Glutamatergic neuron (in vitro differentiated cells): ENCODE results near the gene PAK1. TPM values are rescaled to one million over a fixed set of nuclear protein-coding genes. Genes with fewer than 3 reads are reported as not detected.

ENCODE experiments used
- DNase-seq: peaks from one replicate; pipeline ENCODE4 v3.0.0; 2022
- H3K27ac Mint-ChIP-seq: one replicate; pipeline ENCODE4 v1.8.0; 2020; ENCODE audit warnings: mild to moderate bottlenecking, mixed read lengths, inconsistent platforms; ENCODE audit not compliant: unreplicated experiment
- H3K27me3 Mint-ChIP-seq: one replicate; pipeline ENCODE4 v1.8.0; 2020; ENCODE audit warnings: mild to moderate bottlenecking, moderate library complexity, mixed read lengths, inconsistent platforms; ENCODE audit not compliant: unreplicated experiment
- H3K36me3 Mint-ChIP-seq: one replicate; pipeline ENCODE4 v1.8.0; 2020; ENCODE audit warnings: mild to moderate bottlenecking, mixed read lengths, inconsistent platforms; ENCODE audit not compliant: unreplicated experiment
- H3K4me1 Mint-ChIP-seq: one replicate; pipeline ENCODE4 v1.8.0; 2020; ENCODE audit warnings: mild to moderate bottlenecking, low read depth, mixed read lengths, inconsistent platforms; ENCODE audit not compliant: unreplicated experiment
- H3K4me3 Mint-ChIP-seq: one replicate; pipeline ENCODE4 v1.8.0; 2020; ENCODE audit warnings: mild to moderate bottlenecking, mixed read lengths, inconsistent platforms; ENCODE audit not compliant: unreplicated experiment
- H3K9me3 Mint-ChIP-seq: one replicate; pipeline ENCODE4 v1.8.0; 2020; ENCODE audit warnings: mild to moderate bottlenecking, moderate library complexity, mixed read lengths, inconsistent platforms; ENCODE audit not compliant: unreplicated experiment
- total RNA-seq: library from RNA; stranded (reverse); fragmentation: NEBNext Ultra II Directional; extraction: Animal tissue kit (Norgen Biotek cat#: 25700); gene quantifications from one replicate; pipeline ENCODE4 v1.2.1, GENCODE V29; 2021; ENCODE audit not compliant: unreplicated experiment
- TF ChIP-seq, protein P1 (sequence below): fragments of 200-600 bp; sonication (generic); IDR thresholded peaks from one replicate; pipeline ENCODE4 v1.5.0; 2021; ENCODE audit not compliant: partially characterized antibody, unreplicated experiment

PAK1 gene
- total RNA-seq, 1 donor from 2014 or later = 126 TPM

DNA sequence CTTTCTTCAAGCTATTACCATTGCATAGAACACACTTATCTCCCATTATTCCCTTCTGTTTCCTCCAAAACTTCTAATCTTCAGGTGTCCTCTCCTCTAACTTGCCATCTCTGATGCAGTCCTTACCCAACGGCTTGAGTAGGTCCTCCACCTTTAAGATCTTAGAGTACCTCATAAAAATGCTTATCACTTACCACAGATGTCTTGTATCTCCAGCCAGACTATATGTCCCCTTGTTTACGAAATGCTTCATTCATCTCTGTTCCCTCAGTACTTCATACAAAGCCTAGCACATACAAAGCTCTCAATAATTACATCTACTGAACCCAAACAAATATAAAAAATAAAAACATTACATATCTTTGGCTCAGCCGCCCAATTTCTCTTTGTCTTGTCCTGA lies 49.2 kb downstream of the PAK1 start:
- Mint-ChIP-seq H3K9me3 (peaks cover 2% of the 10 kb centered on the region), H3K27ac (no peak overlapping the region), H3K36me3 (no peaks in the 10 kb centered on the region), H3K4me1 (peaks cover 17% of the 10 kb centered on the region), H3K27me3 (no peaks in the 10 kb centered on the region), H3K4me3 (no peak overlapping the region)
- TF ChIP-seq, protein P1, sequence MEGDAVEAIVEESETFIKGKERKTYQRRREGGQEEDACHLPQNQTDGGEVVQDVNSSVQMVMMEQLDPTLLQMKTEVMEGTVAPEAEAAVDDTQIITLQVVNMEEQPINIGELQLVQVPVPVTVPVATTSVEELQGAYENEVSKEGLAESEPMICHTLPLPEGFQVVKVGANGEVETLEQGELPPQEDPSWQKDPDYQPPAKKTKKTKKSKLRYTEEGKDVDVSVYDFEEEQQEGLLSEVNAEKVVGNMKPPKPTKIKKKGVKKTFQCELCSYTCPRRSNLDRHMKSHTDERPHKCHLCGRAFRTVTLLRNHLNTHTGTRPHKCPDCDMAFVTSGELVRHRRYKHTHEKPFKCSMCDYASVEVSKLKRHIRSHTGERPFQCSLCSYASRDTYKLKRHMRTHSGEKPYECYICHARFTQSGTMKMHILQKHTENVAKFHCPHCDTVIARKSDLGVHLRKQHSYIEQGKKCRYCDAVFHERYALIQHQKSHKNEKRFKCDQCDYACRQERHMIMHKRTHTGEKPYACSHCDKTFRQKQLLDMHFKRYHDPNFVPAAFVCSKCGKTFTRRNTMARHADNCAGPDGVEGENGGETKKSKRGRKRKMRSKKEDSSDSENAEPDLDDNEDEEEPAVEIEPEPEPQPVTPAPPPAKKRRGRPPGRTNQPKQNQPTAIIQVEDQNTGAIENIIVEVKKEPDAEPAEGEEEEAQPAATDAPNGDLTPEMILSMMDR = no peak
- no peak for DNase-seq

DNA sequence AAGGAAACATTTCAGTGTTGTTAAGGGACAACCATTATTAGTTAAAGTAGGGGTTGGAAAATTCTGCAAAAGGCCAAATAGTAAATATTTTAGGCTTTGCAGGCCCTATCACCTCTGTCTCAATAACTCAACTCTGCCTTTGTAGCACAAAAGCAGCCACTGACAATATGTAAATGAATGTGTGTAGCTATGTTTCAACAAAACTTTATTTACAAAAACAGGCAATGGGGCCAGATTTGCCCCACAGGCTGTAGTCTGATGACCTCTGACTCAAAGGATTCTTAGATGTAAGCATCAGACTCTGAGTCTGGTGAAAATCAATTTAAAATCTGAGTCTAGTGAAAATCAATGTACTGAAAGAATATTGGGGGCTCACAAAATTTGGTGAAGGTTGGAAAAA lies 50.3 kb downstream of the PAK1 start:
- no peaks in the 10 kb centered on the region for H3K36me3 Mint-ChIP-seq
- no peak for DNase-seq
- H3K4me1 Mint-ChIP-seq = peaks cover 19% of the 10 kb centered on the region
- no peak overlapping the region for H3K27ac Mint-ChIP-seq
- no peaks in the 10 kb centered on the region for H3K27me3 Mint-ChIP-seq
- H3K4me3 Mint-ChIP-seq = no peak overlapping the region
- peaks cover under 1% of the 10 kb centered on the region for H3K9me3 Mint-ChIP-seq
- TF ChIP-seq, protein P1 = no peak

DNA sequence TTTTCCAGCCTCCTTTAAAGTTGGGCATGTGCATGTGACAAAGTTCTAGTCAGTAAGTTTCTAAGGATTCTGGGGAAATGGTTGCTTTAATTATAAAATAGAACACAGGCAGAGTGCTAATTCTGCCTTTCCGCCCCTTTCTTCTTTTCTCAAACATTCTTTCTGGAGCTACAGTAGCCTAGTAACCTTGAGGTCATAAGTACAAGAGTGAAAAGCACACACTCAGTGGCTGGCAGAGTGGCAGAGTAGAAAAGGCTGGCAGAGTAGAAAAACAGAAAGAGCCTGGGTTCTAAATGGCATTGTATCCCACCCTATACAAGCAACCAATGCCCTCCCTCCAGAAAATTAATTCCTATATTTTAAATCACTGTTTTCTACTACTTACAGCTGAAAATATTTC lies 51.2 kb downstream of the PAK1 start:
- Mint-ChIP-seq H3K36me3 (no peaks in the 10 kb centered on the region), H3K4me3 (no peak overlapping the region), H3K27me3 (no peaks in the 10 kb centered on the region), H3K27ac (no peak overlapping the region), H3K4me1 (peaks cover 25% of the 10 kb centered on the region), H3K9me3 (peaks cover 5% of the 10 kb centered on the region)
- no peak for DNase-seq
- TF ChIP-seq, protein P1 = no peak

DNA sequence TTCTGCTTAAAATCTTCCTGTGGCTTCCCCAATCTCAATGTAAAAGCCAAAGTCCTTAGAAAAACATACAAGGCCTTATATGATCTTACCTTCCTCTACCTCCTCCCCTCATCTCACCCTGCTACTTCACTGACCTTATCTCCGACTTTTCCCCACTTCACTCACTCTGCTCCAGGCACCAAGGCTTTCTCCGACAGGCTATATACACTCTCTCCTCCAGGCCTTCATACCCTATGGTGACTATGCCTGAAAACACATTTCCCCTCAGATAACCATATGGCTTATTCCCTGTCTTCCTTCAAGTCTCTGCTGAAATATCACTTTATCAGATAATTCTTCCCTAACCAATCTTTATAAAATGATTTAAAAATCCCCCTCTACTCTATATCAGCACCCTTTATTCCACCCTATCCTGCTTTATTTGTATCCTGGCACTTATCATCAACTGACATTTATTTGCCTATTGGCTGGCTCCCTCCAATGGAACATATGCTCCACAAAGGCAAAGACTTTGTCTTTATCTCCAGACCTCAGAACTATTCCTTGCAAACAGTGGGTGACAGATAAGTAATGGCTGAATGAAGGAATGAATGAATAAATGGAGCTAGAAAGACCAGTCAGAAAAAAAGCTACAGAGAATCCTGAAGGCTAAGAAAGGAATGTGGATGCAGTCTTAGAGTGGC lies 52.7 kb downstream of the PAK1 start:
- Mint-ChIP-seq H3K4me1 (peaks cover 23% of the 10 kb centered on the region), H3K4me3 (no peak overlapping the region), H3K36me3 (no peaks in the 10 kb centered on the region), H3K27ac (no peak overlapping the region), H3K27me3 (no peaks in the 10 kb centered on the region), H3K9me3 (peaks cover 5% of the 10 kb centered on the region)
- TF ChIP-seq, protein P1 = no peak
- DNase-seq = no peak

DNA sequence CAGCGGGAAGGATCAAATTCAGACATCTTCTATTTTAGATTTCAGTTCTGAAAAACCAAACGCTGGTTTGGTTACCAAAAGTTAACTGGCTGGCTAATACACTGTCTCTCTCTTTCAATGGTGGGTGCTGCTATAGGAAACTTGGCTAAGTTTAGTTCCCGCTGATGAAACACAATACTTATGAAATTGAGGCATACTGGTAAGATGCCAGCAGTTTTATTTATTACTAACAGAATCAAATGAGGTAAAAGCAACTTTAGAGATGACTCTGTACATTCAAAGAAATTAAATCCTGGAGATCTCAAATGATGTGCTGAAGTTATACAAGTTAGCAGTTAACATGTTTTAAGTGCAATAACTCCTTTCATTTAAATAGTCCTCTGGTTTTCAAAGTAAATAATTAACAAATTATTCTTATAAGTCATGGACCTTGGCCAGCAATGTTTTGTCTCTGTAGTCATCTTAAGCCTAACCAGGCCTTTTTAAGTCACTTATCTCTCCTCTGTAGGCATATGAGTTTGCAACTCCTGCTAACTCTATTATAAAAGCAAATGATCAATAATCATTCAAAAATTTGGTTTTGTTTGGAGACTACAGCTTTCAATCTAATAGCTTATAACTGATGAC lies 54.8 kb downstream of the PAK1 start:
- Mint-ChIP-seq H3K4me3 (no peak overlapping the region), H3K36me3 (no peaks in the 10 kb centered on the region), H3K27me3 (no peaks in the 10 kb centered on the region), H3K4me1 (peaks cover 21% of the 10 kb centered on the region), H3K9me3 (peaks cover 5% of the 10 kb centered on the region), H3K27ac (no peak overlapping the region)
- TF ChIP-seq, protein P1 = no peak
- no peak for DNase-seq
